ENCODE measurements around the gene SPOP.
"Not testable (repeated sequence)": the region's sequence is repeated elsewhere in the genome, so short reads cannot be mapped to it uniquely, and the experiment has no call there.

Gene SPOP

GRCh38 chr17:49695698-49696232 is 17.9 kb upstream of the SPOP start:
- DNase-seq (ENCODE audit: low read depth) = no peak

- DNase-seq (ENCODE audit: low read depth) = no peak
Measured at GRCh38 chr17:49694847-49695697, 17.2 kb upstream of the SPOP start.

- DNase-seq (ENCODE audit: low read depth) = no peak
Measured at GRCh38 chr17:49692751-49693150, 14.9 kb upstream of the SPOP start.

- DNase-seq (ENCODE audit: low read depth) = no peak
Measured at GRCh38 chr17:49691677-49692191, 13.8 kb upstream of the SPOP start.

- DNase-seq (ENCODE audit: low read depth) = no peak
Measured at GRCh38 chr17:49691086-49691676, 13.3 kb upstream of the SPOP start.

- DNase-seq (ENCODE audit: low read depth) = no peak
Measured at GRCh38 chr17:49690256-49690655, 12.4 kb upstream of the SPOP start.

GRCh38 chr17:49688848-49689247 is 11.0 kb upstream of the SPOP start:
- DNase-seq (ENCODE audit: low read depth) = no peak

GRCh38 chr17:49687878-49688491 is 10.1 kb upstream of the SPOP start:
- no peak for DNase-seq (ENCODE audit: low read depth)

- DNase-seq (ENCODE audit: low read depth) = no peak
Measured at GRCh38 chr17:49681106-49681979, 3.4 kb upstream of the SPOP start.

GRCh38 chr17:49680314-49680713 is 2.4 kb upstream of the SPOP start:
- DNase-seq (ENCODE audit: low read depth) = no peak

- peak; percentile 73 for DNase-seq (ENCODE audit: low read depth)
Measured at GRCh38 chr17:49677134-49677932, 564 bp downstream of the SPOP start.

- no peak for DNase-seq (ENCODE audit: low read depth)
Measured at GRCh38 chr17:49676276-49676868, 1.5 kb downstream of the SPOP start.

- DNase-seq (ENCODE audit: low read depth) = no peak
Measured at GRCh38 chr17:49674507-49674906, 3.4 kb downstream of the SPOP start.

GRCh38 chr17:49673679-49674078 is 4.2 kb downstream of the SPOP start:
- DNase-seq (ENCODE audit: low read depth) = not testable (repeated sequence)

- DNase-seq (ENCODE audit: low read depth) = no peak
Measured at GRCh38 chr17:49670641-49671040, 7.3 kb downstream of the SPOP start.

- no peak for DNase-seq (ENCODE audit: low read depth)
Measured at GRCh38 chr17:49670002-49670401, 7.9 kb downstream of the SPOP start.

GRCh38 chr17:49667854-49668253 is 10.0 kb downstream of the SPOP start:
- DNase-seq (ENCODE audit: low read depth) = no peak

GRCh38 chr17:49664706-49665211 is 13.1 kb downstream of the SPOP start:
- DNase-seq (ENCODE audit: low read depth) = no peak

GRCh38 chr17:49659661-49660382 is 18.1 kb downstream of the SPOP start:
- DNase-seq (ENCODE audit: low read depth) = no peak

GRCh38 chr17:49656247-49656646 is 21.6 kb downstream of the SPOP start:
- DNase-seq (ENCODE audit: low read depth) = no peak
